Renal cortex interstitium (tissue), 11 donors: ENCODE data around the gene MCM5. TPM values are rescaled to one million over a fixed set of nuclear protein-coding genes. Genes with fewer than 3 reads are reported as not detected.

Source experiments
- DNase-seq, 11 donors: peaks; one replicate each; pipeline ENCODE4 v3.0.0-alpha.2; 2013; ENCODE audit warnings: low read depth in 9 of 11, low spot score in 4 of 11; ENCODE audit errors: extremely low read depth in 1 of 11
- polyA plus RNA-seq, 3 donors: library from polyadenylated mRNA; unstranded; fragments of 120-200 nt; gene quantifications; one replicate each; pipeline ENCODE4 v1.2.1, GENCODE V29; 2013; ENCODE audit not compliant: insufficient read length in 3 of 3

MCM5 gene
- polyA plus RNA-seq, 3 donors = 65.1 to 88.3 (median 72.0) TPM

DNA sequence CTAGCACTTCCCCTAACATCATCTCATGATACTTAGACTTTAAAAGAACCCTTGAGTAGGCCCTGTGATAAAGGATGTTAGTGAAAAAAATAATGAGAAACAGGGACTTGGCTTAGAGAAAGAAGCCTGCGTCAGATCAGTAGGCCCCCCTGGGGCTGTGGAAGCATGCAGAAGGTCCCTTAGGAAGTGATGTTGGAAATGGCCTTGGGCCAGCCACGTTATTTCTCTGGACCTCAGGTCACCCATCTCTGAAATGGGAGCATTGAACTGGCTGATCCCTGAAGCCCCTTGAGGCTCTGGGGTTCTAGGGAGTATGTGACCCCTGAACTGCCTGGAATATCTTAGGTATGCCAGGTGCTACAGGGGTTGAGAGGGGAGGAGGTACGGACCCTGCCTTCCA is 40.2 kb downstream of the MCM5 start:
- DNase-seq = no peak

DNA sequence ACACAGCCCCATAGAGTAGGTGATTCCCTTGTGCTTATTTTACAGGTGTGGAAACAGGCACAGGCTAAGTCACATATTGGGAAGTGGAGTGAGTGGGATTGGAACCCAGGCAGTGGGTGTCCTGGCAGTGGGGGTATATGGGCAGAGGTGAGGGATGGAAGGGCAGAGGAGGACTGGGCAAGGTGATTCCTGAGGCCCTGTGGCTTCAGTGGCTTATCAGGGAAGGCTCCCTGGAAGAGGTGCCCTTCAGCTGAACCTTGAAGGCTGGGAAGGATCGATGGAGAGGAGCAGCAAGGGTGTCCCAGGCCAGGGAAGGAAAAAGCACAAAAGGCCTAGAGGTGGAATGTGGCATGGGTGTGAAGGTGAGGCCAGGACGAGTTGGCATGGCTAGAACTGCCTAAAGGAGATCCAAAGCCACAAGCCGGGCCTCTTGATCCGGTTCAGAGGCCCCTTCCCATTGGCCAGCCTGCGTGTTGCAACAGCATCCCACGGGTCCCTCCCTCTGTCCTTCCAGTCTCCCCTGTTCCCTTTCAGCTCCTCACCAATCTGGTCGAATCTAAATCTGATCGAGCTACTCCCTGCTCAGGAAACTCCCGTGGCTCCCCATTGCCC is 41.7 kb downstream of the MCM5 start:
- no peak for DNase-seq

DNA sequence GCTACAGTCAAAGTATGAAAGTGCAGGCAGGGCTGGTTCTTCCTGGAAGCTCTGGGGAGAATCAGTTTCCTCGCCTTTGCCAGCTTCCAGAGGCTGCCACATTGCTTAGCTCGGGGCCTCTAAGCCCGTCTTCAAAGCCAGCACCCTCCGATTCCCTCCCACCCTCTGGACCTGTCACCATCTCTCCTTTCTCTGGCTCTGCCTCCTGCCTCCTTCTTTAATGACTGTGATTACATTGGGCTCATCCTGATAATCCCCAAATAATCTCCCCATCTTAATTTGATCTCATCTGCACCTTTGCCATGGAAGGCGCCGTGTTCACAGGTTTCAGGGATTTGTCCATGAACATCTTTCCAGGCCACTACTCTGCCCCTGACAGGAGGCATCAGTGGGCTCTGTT is 42.5 kb downstream of the MCM5 start:
- DNase-seq = no peak

DNA sequence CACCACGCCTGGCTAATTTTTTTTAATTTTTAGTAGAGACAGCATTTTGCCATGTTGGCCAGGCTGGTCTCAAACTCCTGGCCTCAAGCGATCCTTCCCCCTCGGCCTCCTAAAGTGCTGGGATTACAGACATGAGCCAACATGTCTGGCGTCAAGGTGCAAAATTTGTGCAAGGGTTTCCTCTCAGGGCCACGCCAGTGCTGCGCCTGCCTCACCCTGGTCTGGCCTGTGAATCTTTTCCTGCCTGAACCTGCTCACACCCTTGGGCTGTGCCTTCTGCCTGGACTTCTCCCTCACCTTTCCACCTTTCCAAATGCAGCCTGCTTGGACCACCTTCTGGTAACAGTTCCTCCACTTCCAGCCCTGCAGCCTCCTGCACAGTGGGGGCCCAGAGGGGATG is 43.4 kb downstream of the MCM5 start:
- no peak for DNase-seq

DNA sequence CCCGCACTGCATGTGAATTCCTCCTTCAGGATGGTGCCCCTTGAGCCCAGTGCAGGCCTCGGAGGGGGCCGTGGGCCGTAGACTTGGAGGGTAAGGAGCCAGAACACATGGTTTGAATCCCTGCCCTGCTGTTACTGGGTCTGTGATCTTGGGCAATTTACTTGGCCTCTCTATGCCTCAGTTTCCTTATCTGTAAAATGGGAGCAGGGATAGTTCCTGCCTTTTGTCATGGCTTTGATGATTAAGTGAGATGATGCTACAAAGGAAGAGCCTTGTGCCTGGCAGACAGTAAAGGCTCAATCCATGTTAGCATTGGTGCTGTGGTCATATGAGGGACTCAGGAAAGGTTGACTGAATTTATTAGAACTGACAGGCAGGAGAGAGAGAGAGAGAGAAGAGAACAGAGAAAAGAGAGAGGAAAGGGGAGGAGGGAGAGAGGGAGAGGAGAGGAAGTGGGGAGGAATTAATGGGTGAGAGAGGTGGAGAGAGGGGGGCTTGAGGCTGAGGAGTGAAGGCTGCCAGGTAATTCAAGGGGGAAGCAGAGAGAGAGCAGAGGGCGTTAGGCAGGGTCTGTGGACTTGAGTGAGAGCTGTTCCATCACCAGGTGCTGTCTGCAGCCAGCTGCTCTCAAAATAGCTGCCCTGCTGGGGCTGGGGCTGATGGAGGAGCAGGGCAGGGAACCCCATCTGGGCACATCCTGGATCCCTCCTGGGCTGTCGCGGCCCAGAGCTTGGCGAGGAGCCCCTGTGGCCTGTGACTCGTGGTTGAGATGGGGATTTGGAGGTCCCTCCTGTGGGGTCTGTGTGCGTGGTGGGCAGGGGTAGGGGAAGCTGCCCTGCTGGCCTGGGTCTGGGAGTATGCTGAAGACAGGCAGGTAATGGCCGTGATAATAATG is 44.1 kb downstream of the MCM5 start:
- no peak for DNase-seq

DNA sequence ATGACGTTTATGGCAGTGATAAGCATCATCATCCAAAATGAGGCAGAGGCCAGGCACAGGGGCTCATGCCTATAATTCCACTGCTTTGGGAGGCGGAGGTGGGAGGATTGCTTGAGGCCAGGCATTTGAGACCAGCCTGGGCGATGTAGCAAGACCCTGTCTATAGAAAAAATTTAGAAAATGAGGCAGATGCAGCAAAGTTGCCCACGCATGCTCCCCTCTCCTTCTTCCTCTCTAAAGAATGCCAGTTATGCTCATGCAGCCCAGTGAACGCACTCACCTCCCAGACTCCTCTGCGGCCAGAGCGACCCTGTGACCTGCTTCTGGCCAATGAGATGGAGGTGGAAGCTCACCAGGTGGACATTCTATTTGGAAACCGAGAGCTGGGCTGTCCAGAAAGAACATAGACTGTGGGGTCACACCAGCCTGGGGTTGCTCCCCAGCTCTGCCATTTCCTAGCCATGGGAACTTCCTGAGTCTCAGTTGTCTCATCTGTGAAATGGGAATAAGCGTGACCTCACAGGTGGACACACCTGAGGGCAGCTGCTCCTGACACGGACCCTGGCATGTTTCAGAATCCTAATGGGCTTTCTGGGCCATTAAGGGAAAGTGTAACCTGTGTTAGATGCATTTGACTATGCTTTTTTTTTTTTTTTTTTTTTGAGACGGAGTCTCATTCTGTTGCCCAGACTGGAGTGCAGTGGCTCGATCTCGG is 44.9 kb downstream of the MCM5 start:
- DNase-seq = no peak

DNA sequence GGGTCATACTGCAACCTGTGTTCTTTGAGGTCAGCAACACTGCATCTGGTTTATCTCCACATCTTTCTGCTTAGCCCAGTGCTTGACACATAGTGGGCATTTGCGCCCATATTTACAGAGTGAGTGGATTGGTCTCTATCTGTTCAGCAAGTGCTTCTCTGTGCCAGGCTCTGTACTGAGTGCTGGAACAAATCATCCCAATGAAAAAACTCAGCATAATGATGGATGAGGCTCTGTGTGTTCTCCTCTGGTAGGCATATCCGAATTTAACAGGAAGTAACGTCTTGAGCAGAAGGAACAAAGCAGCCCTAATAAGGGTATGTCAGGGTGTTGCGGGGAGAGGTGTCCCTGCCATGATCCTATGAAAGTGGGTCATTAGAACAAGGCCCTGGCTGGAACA is 46.0 kb downstream of the MCM5 start:
- DNase-seq = no peak

DNA sequence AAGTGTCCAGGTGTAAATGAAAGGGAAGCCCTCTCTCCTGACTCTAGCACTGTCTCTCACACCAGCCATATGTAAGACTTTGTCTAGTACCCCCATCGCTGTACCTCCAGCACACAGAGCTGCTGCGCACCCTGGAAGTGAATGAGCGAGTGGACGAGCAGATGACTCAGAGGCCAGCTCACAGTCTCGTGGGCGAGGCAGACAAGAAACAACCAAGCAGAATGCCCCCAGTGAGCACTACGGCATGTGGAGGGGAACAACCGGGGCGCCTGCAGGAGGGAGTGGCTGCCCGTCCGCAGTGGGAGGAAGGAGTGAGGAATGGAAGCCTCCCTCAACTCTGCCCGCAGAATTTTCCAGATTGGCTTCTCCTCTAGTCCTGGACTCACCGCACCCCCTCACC is 46.4 kb downstream of the MCM5 start:
- DNase-seq = no peak

DNA sequence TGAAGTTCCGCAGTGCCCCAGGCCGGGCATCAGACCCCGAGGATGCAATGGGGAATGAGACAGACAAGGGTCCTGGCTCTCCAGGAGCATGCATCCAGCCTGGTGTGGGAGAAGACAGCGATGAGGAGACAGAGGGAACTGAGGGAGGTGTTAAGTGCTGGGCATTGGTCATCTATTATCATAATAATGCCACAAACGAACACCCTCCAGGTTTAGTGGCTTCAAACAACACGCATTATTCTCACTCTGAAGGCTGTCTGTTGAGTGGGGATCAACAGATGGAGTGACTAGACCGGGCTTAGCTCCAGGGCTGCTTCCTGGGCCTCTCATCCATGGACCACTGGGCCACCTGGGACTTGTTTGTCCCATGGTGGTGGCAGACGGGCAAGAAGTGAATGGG is 48.6 kb downstream of the MCM5 start:
- no peak for DNase-seq

DNA sequence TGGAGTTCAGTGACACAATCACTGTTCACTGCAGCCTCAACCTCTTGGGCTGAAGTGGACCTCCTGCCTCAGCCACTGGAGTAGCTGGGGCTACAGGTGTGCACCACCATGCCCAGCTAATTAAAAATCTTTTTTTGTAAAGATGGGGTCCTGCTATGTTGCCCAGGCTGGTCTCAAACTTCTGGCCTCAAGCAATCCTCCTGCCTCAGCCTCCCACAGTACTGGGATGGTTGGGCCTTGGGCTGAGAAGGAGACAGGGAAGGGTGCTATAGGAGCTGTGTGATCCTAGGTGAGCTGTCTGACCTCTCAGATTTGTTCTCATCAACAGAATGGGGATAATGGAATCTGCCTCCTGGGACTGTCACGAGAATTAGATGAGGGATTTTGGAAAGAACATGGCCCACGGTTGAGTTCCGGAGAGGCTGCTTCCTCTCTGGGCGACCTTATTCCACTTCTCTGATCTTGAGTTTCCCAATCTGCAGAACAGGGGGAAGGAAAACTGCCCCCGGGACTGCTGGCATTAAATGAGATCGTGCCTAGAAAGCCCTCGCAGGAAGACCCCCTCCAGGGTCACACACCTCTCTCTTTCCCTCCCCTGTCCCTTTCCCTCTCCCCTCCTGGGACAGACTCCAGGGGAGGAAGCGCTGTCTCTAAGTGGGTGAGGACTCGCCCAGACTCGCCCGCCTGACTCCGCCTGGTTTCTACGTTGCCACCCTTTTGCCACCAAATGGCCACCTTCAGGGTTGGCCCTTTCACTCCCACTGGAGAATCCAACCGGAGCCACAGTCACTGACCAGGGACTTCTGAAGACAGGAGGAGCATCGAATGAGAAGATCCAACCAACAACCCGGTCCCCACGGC is 50.1 kb downstream of the MCM5 start:
- no peak for DNase-seq

DNA sequence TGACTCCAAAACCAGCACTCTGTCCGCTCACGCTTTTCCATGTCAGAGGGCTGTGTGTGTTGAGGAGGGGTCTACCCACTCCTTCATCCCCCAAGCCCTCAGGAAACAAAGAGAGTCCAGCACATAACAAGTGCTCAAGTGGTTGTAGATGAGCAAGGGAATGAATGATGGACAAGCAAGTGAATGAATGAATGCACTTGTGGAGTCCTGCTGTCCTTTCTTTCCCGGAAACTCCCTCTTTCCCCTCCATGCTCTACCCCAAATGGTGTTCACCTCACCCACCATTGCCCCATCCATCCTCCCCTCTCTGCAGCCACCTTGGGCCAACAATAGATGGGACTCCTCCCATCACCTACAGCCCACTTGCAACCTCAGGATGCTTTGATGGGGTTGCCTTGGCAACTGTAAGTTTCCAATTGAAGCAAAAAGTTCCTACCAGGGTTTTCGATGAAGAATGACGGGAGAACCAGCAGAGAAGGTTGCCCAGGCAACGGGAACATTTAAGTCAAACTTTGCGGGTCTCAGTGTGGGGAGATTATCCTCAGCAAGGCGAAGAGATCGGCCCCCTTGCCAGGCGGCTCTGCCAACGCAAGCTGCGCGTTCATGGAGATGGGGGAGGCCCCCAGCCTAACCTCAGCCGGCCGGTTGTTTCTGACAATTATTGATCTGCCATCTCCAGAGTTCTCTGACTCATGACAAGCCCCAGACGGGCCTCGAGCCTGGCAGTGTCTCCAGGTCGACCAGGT is 51.1 kb downstream of the MCM5 start:
- no peak for DNase-seq

DNA sequence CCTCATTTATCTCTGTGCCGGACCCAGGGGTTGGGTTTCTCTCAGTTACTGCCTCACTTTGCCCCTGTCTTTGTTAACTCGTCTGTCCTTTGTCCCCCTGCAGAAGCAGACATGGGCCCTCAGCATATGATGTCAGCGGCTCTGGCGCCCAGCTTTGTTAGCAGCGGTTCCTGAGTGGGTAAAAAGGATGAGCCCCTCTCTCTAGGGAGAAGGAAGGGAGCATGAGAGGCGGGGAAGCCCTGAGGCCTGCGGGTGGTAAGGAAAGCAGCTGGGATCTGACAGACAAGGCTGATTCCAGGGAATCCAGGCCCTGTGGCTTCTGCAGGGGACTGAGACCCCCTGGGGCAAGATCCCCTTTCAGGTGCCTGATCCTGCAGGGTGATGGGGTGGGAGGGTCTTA is 51.7 kb downstream of the MCM5 start:
- no peak for DNase-seq

DNA sequence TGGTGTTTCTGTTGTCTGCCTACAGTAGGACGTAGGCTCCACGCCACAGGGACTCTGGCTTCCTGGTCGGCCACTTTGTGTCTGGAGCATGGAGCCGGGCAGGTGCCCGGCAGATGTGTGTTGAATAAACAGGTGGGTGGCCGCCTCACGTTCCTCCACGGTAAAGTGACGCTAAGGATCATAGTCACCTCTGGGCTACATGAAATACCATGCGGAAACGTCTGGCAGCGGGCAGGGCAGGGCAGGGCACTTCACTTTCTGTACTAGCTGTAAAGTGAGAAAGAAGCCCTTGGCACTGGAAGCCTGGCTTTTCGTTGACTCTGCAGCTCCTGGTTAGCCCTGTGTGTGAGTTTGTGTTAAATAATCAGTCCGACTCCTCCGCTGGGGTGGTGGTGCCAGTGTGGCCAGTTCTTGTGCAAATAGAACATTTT is 52.4 kb downstream of the MCM5 start:
- no peak for DNase-seq

DNA sequence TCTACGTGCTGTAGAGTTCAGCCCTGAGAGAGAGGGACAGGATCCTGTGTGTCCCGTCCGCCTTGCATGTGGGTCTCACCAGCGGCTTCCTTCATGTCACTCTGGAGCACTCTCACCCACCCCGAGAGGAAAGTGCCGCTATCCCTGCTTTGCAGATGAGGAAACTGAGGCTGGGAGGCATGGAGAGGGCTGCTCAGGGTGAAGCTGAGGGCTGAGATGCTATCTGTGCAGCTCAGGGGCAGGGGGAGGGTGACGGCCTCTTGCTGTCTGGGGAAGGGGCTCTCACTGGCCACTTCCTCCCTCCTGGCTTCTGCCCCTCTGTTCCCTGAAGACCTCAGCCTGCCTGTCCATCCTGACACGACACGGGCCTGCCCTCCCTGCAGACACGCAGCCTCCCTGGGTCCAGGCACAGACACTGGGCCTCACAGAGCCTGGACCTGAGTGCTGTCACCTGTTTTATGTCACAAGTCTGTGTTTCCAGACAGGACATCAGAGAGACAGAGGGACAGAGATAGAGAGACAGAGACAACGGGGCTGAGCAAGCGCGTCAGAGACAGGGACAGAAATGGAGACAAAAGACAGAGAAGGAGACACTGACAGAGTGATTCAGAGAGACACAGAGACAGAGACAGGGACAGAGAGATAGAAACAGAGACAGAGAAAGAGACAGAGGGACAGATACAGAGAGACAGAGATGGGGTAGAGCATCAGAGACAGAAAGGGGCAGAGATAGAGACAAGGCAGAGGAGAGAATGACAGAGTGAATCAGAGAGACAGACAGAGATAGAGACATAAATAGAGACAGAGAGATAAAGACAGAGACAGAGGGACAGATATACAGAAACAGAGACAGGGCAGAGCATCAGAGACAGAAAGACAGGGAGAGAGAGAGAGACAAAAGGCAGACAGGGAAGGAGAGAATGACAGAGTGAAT is 53.1 kb downstream of the MCM5 start:
- no peak for DNase-seq

DNA sequence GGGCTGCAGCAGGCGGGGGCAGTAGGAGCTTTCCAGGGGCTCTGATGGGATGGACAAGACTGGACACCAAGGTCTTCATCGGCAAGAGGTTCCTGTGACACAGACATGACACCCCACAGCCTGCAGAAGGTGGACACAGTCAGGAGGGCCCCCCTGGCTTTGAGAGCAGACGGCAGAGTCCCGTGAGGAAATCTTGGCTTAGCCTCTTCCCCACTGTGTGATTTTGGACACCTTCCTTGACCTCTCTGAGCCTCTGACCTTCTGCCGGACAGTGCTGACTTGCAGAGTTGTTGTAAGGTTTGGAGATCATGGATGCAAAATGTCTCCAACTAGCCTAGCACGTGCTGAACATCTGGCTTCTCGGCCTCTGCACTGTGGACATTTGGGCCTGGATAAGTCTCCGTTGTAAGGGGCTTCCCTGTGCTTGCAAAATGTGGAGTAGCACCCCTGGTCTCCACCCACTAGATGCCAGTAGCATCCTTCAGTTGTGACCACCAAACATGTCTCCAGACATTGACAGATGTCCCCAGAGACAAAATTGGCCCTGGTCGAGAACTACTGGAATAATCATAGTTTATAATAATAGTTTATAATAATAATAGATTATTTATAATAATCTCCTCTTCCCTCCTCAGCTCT is 54.6 kb downstream of the MCM5 start:
- DNase-seq = no peak

DNA sequence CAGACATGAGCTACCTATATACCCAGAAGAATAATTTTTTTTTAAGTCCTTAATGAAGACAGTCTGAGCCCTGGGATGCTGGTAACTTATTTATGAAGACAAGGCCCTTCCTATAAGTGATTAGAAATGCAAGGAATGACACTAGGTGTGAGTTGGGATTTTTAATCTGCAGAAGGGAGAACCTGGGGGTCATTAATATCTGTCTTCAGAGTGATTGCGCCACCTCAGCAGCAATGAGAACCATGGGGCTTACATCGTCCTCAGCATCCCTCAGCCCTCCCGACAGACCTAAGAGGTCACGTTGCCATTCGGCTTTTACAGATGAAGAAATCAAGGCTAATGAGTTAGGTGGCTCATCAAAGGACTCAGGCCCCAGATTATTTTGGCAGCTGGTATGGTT is 55.6 kb downstream of the MCM5 start:
- no peak for DNase-seq

DNA sequence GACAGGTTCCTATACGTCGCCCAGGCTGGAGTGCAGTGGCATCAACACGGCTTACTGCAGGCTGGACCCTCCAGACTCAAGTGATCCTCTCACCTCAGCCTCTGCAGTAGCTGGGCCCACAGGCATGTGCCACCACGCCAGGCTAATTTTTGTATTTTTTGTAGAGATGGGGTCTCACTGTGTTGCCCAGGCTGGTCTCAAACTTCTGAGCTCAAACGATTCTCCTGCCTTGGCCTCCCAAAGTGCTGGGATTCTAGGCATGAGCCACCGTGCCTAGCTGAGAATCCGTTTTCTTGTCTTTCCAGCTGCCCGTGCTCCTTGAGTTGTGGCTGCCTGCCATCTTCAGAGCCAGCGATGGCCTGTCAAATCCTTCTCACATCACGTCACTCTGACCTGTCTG is 56.8 kb downstream of the MCM5 start:
- DNase-seq = no peak
